HG03066 (cell line): ENCODE results near the gene FRMD4A.

Experiments
- ATAC-seq: cut with Tn5 transposase; IDR thresholded peaks from one replicate; pipeline ENCODE4 v1.9.1; 2021; ENCODE audit warnings: low read depth; ENCODE audit not compliant: unreplicated experiment

The FRMD4A gene

GRCh38 chr10:13650961-13651360 is 679.8 kb downstream of the FRMD4A start:
- ATAC-seq = no peak

GRCh38 chr10:13649844-13650520 is 680.7 kb downstream of the FRMD4A start:
- ATAC-seq = no peak

DNA sequence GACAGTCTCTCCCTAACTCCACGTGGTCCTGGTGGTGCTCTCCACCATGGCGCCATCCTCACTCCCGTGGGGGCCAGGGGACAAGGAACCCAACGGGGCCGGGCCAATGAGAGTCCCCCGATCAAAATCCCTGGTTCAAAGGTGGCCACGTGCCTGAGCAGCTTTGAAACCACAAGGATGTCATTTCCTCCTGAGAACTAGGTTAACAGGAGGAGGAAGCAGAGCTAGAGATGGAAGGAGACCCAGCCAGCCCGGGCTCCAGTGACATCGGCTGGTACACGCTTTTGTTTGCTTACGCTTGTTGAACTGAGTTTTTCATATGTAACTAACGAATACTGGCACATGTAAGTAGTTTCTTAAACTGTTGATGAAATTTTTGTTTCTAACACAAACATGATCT is 682.3 kb downstream of the FRMD4A start:
- ATAC-seq = no peak

GRCh38 chr10:13644866-13645265 is 685.9 kb downstream of the FRMD4A start:
- no peak for ATAC-seq

DNA sequence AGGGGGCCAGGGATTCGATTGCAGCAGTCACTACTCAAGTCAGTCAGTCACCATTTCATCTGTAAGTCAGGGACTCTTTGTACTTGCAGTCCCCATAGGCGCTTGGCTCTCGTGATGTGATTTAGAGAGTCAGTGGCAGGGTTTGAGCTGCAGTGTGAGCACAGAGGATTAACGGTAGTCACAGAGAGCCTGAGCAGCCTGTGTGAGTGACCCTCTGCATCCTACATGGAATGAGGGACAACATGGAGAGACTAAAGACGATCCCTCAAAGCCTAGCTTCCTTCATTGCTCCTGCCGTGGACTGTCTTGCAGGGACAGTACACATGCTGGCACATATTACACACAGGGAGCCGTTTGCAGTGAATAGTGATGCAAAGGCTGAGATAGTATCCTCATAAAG is 687.7 kb downstream of the FRMD4A start:
- no peak for ATAC-seq

GRCh38 chr10:13642293-13642692 is 688.4 kb downstream of the FRMD4A start:
- no peak for ATAC-seq

- no peak for ATAC-seq
These were observed 692.8 kb downstream of the FRMD4A start for GRCh38 chr10:13637894-13638293.

- no peak for ATAC-seq
These were observed 693.3 kb downstream of the FRMD4A start for GRCh38 chr10:13637303-13637856.

- no peak for ATAC-seq
These were observed 693.9 kb downstream of the FRMD4A start for GRCh38 chr10:13636776-13637175.

DNA sequence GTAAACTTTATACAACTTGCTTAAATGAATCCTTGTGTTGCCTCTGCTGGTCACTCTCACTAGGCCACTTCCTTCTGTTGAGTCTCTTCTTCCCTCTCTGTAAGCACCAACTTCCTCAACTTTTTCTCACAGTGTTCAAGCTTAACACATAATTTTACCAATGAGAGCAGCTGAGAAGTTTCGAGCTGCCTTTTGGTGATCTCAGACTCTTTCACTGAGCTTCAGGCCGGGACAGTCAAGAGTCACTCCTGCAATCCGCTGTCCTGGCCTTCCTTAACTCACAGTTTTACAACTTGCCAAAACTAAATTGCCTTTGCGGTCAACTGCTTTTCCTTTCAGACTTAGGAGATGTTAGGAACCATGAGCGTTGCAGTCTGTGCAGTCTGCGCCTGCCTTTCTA is 696.5 kb downstream of the FRMD4A start:
- no peak for ATAC-seq

DNA sequence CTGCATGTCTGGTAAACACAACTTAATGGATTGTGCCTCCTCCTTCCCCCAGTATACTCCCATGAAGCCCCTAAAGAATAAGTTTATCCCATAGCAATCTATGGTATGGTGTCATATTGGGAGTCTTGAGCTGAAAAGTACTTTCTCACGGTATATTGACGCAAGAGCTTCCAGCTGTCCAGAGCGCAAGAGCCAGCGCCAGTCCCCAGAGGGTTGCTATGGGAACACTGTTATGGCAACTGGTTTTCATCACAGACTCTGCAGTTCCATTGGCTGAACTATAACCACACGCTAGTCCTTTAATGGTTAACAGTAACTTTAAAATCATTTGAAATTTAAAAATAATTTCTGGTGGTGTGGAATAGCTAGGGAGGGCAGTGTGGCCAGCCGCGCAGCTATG is 697.0 kb downstream of the FRMD4A start:
- ATAC-seq = no peak

- ATAC-seq = no peak
These were observed 697.8 kb downstream of the FRMD4A start for GRCh38 chr10:13632884-13633440.

DNA sequence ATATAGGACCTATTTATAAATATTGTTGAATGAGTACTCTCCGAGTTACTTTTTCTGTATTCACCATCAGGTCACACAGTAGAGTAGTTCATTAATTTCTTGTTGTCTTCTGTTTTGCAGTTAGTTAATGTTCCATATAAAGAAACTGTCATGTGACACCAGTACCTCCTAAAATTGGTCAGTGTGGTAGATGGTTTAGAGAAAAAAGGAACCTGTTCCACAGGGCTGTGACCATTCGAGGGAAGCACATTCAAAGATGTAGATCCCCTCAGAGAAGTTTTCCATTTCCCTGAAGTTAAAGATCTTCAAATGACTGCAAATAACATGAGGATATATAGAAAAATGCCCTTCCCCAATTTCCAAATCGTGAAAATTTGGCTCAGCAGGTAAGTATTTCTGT is 698.3 kb downstream of the FRMD4A start:
- ATAC-seq = no peak

- no peak for ATAC-seq
These were observed 699.1 kb downstream of the FRMD4A start for GRCh38 chr10:13631594-13631993.

- no peak for ATAC-seq
These were observed 700.5 kb downstream of the FRMD4A start for GRCh38 chr10:13630231-13630630.

DNA sequence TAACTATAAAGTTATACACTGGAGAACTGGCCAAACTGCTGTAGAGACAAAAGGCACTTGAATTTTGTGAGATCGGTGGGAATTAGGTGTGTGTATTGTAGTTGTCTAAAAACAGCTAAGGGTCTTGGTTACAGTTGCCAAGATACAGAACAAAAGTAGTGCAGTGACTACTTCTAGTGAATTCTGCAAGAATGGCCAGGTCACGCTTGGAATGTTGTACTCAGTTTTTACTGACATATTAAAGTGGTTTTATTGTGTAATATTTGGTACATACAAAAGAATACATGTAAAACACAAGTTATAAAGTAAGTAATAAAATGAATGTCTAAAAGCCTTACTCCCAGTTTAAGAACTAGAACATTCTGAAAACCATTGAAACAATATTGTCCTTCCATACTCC is 701.6 kb downstream of the FRMD4A start:
- ATAC-seq = no peak

DNA sequence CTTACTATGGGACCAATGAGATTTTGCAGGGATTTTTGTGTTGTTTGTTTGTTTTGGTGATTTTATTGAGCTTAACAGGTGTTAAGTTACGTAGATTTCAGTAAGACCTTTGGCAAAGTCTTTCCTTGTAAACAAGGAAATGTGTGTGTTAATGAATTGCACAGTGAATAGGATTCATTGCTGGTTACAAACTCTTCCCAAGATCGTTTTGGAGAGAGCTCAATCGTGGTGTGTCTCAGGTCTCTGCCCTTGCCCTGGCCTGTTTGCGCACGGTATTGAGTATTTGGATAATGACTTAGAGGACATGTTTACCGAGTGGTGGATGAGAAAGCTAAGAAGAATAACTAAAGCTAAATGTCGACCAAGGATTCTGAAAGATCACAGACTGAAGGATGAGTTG is 702.1 kb downstream of the FRMD4A start:
- no peak for ATAC-seq

DNA sequence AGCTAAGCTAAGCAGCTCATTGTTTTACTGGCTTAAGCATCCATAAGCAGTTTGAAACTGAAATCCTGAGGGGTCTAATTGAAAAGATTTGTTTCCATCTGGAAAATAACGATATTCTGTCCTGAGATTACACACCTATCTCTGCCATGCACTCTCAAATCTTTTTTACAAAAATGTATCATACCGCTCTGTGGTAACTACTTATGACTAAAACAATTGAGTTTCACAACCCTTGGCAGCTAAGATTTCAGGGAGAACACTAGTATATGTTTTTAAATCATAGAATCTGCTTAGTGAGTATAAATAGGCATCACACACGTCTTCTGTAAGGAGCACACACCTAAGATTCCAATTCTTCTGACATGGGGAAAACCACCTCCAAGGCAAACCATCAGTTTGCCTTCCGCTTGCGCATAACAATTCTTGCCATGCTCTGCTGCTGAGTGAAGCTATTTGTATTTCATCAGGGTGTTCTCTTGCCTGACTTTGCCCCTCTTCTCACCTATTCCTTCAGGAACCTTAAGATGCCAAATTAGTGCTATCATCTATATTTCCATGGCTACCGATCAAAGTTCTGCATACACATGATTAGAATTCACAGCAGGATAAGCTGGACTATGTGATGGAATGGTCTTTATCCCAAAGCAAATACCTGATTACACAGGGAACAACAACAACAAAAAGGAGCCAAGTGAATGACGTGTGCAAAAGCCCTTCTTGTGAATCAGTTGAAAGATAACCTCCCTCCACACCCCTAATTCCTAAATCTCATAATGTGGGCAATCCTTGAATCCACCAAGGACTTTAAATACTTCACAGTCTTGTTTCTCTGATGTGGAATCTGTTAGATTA is 703.0 kb downstream of the FRMD4A start:
- ATAC-seq = no peak

- ATAC-seq = no peak
These were observed 706.1 kb downstream of the FRMD4A start for GRCh38 chr10:13624630-13625029.

DNA sequence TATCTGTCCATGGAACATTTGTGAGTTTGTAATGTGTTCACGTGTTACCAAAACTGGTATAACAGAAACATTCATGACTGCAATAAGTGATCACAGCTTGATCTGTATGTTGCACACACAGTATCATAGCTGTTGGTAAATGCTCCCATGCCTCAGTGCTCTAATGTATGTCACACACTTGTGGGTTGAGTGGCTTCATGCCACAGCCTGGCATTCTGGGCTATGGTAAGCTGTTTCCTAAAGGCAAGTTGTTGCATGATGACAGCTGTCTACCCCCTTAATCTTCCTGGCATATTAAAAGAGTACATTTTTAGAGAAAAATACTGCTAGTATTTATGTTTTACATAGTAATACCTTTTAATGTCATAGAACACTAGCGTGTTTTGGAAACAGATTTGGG is 708.8 kb downstream of the FRMD4A start:
- ATAC-seq = no peak

- no peak for ATAC-seq
These were observed 713.6 kb downstream of the FRMD4A start for GRCh38 chr10:13617116-13617515.
